GM12801 (cell line): ENCODE data around the gene PTPDC1.

Source experiments
- CTCF ChIP-seq: IDR thresholded peaks from one replicate; pipeline ENCODE4 v1.5.1; 2011; ENCODE audit warnings: control low read depth; ENCODE audit not compliant: insufficient read length; ENCODE audit errors: extremely low read depth

Gene PTPDC1

GRCh38 chr9:94149696-94150095 is 65.4 kb downstream of the PTPDC1 start:
- no peak for TF ChIP-seq CTCF

- TF ChIP-seq CTCF = no peak
Measured at GRCh38 chr9:94150279-94150828, 66.1 kb downstream of the PTPDC1 start.

GRCh38 chr9:94150890-94151650 is 66.8 kb downstream of the PTPDC1 start:
- TF ChIP-seq CTCF = no peak

- no peak for TF ChIP-seq CTCF
Measured at GRCh38 chr9:94153905-94154304, 69.6 kb downstream of the PTPDC1 start.

GRCh38 chr9:94156348-94157049 is 72.2 kb downstream of the PTPDC1 start:
- TF ChIP-seq CTCF = no peak

GRCh38 chr9:94157050-94157801 is 73.0 kb downstream of the PTPDC1 start:
- no peak for TF ChIP-seq CTCF
